Activated B cell treated with CpG ODN at 0.5 μM for 24 hours (primary cell): Measurements from ENCODE around the gene GPR65. TPM values are rescaled to one million over a fixed set of nuclear protein-coding genes. Genes with fewer than 3 reads are reported as not detected.

Experiments used
- ATAC-seq: fragments of 200-7000 bp; cut with Tn5 transposase; one replicate; pipeline ENCODE4 v1.10.0; 2021; ENCODE audit warnings: low read depth, mild to moderate bottlenecking, moderate library complexity
- CTCF ChIA-PET: fragments of 350-600 bp; sonication (Branson Sonifier 250); formaldehyde crosslinking; loops from one replicate; lab custom pipeline; 2021; ENCODE audit warnings: antibody characterized with exemption; lab: Charles Lee
- POLR2A ChIA-PET: fragments of 350-600 bp; sonication (Branson Sonifier 250); formaldehyde crosslinking; loops from one replicate; lab custom pipeline; 2021; ENCODE audit warnings: antibody characterized with exemption; lab: Charles Lee
- DNase-seq: peaks from one replicate; pipeline ENCODE4 v3.0.0; 2022
- H3K27ac Mint-ChIP-seq: one replicate; pipeline ENCODE4 v1.8.0; 2020; ENCODE audit warnings: mixed read lengths
- H3K27me3 Mint-ChIP-seq: one replicate; pipeline ENCODE4 v1.8.0; 2021; ENCODE audit warnings: mixed read lengths
- H3K36me3 Mint-ChIP-seq: one replicate; pipeline ENCODE4 v1.8.0; 2021; ENCODE audit warnings: low read depth, mixed read lengths
- H3K4me1 Mint-ChIP-seq: one replicate; pipeline ENCODE4 v1.8.0; 2021; ENCODE audit warnings: mixed read lengths
- H3K4me3 Mint-ChIP-seq: one replicate; pipeline ENCODE4 v1.8.0; 2020; ENCODE audit warnings: mild to moderate bottlenecking, mixed read lengths
- H3K9me3 Mint-ChIP-seq: one replicate; pipeline ENCODE4 v1.8.0; 2020; ENCODE audit warnings: mixed read lengths
- intact Hi-C: fragments of 100-400 bp; cut with micrococcal nuclease; formaldehyde crosslinking; loops from one replicate; pipeline ENCODE4 v1.15.1; 2024
- total RNA-seq: library from RNA; stranded (reverse); gene quantifications from 2 replicates; pipeline ENCODE4 v1.2.3, GENCODE V29; 2022
- TF ChIP-seq, protein P1 (sequence below): fragments of 200-600 bp; IDR thresholded peaks from one replicate; pipeline ENCODE4 v1.8.0; 2022; ENCODE audit warnings: antibody characterized with exemption, mild to moderate bottlenecking

The GPR65 gene
- total RNA-seq, 1 donor from 2014 or later, result 14.7 TPM

DNA sequence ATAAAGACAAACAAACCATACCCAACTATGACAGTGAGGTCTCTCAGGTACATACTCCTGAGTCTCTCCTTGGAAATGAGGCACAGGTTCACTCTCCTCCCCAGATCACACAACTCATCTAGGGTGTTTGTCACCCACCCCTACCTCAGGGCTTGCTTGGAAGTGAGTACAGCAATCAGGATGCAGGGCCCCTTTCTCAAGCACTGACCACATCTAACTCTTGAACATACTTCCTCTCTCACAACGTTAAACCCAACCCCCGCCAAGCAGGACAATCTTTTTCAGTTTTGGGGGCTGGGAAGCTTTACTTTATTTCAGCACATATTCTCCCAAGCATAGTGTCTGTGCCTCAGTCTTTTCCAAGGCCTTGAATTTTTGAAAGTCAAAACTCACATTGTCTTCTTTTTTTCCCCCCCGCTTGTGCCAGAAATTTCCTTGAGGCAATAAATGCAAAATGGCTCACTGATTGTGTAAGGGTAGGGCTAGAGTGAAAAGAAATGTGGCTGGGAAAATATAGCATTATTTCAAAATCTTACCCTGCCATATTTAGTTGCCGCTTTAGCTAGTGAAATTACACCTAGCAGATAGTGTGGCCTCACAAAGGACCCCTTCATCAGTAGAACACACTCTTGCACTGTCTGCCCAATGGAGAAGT, 2.4 kb upstream of the GPR65 start:
- Mint-ChIP-seq H3K9me3 (no peaks in the 10 kb centered on the region), H3K27me3 (no peaks in the 10 kb centered on the region), H3K4me3 (no peak overlapping the region), H3K4me1 (peaks cover 57% of the 10 kb centered on the region), H3K36me3 (peaks cover 12% of the 10 kb centered on the region), H3K27ac (peak overlapping the region; percentile 15)
- no peak for DNase-seq
- ChIA-PET CTCF (interaction anchor here (1.2 to 1.5 kb wide), 2 partner anchors 10 to 58 kb away, joined by 3 to 4 read pairs; partner anchors contain the start of gene GALC), POLR2A (interaction anchor here (2.3 kb wide), 1 partner anchor 9 kb away, joined by 13 read pairs; the partner anchor contains the start of gene GALC)
- TF ChIP-seq, protein P1, sequence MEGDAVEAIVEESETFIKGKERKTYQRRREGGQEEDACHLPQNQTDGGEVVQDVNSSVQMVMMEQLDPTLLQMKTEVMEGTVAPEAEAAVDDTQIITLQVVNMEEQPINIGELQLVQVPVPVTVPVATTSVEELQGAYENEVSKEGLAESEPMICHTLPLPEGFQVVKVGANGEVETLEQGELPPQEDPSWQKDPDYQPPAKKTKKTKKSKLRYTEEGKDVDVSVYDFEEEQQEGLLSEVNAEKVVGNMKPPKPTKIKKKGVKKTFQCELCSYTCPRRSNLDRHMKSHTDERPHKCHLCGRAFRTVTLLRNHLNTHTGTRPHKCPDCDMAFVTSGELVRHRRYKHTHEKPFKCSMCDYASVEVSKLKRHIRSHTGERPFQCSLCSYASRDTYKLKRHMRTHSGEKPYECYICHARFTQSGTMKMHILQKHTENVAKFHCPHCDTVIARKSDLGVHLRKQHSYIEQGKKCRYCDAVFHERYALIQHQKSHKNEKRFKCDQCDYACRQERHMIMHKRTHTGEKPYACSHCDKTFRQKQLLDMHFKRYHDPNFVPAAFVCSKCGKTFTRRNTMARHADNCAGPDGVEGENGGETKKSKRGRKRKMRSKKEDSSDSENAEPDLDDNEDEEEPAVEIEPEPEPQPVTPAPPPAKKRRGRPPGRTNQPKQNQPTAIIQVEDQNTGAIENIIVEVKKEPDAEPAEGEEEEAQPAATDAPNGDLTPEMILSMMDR, result no peak
- intact Hi-C loops, result no loop called here
- no peak for ATAC-seq

DNA sequence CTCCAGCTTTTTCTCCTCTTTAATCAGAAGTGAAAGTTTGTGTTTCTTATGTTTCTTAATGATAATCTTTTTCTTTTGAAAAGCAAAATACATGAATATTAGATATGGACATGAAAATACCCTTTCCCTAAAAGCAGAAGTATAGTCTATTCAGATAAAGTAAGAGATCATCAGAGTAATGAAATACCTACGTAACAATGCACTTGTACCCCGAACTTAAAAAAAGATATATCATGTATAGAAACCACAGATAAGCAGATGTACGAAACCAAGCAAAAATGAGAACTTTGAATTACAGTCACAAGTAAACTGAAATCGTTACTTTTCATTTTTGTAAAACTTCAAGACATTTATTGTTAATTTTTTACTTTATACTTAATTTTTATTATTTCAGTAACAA, 1.5 kb upstream of the GPR65 start:
- Mint-ChIP-seq H3K27me3 (no peaks in the 10 kb centered on the region), H3K4me1 (peaks cover 64% of the 10 kb centered on the region), H3K27ac (no peak overlapping the region), H3K9me3 (no peaks in the 10 kb centered on the region), H3K4me3 (no peak overlapping the region), H3K36me3 (peaks cover 17% of the 10 kb centered on the region)
- DNase-seq (no peak), ATAC-seq (no peak)
- intact Hi-C loops, result no loop called here
- ChIA-PET POLR2A (interaction anchor here (2.3 to 4.2 kb wide), 2 partner anchors 9 to 10 kb away, joined by 13 to 131 read pairs; partner anchors contain the start of gene GALC), CTCF (interaction anchor here (0.6 kb wide), 1 partner anchor 77 kb away, joined by 3 read pairs; no protein-coding TSS in a partner anchor)
- TF ChIP-seq, protein P1, result no peak

DNA sequence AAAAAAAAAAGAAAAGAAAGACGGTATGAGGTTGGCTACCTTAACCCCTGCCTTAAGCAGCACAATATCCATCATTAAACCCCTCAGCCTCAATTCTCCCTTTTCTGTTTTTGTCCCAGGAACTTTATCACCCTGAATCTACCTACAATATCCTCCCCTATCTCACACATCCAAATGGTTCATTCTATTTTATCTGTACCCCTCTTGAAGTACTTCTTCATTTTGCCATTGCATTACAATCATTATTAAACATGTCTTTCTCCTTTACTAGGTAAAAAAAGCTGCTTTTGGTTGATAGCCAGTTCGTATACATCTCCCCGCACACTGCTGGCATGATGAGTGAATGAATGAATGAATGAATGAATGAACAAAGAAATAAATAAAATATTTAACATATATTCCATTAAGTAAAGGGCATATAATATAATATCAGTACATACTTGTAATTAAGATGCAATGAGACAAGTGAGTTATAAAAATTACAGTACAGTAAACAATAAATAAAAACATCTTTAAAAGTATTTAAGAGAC, 364 bp upstream of the GPR65 start:
- intact Hi-C loops, result loop anchor here (5.0 kb wide), 2 partner anchors 818 to 1953 kb away; partner anchors contain the start of genes TDP1 and TTC8
- Mint-ChIP-seq H3K27ac (peak overlapping the region; percentile 84), H3K4me1 (peaks cover 67% of the 10 kb centered on the region), H3K4me3 (peak overlapping the region; percentile 83), H3K36me3 (peaks cover 23% of the 10 kb centered on the region), H3K9me3 (no peaks in the 10 kb centered on the region), H3K27me3 (no peaks in the 10 kb centered on the region)
- POLR2A ChIA-PET, result interaction anchor here (0.6 to 4.2 kb wide), 3 partner anchors 11 to 187 kb away, joined by 3 to 131 read pairs (median 18); partner anchors contain the start of gene GALC
- DNase-seq (no peak), ATAC-seq (no peak)
- TF ChIP-seq, protein P1, result no peak
- CTCF ChIA-PET, result interaction anchor here (1.7 to 3.1 kb wide), 3 partner anchors 10 to 59 kb away, joined by 5 to 14 read pairs (median 12); partner anchors contain the start of gene GALC

GRCh38 chr14:88005978-88006851, 1.3 kb downstream of the GPR65 start:
- peaks cover 37% of the 10 kb centered on the region for H3K36me3 Mint-ChIP-seq
- peak overlapping the region; percentile 83 for H3K4me3 Mint-ChIP-seq
- no peaks in the 10 kb centered on the region for H3K9me3 Mint-ChIP-seq
- ChIA-PET POLR2A (interaction anchor here (1.0 to 4.2 kb wide), 3 partner anchors 12 to 317 kb away, joined by 4 to 131 read pairs (median 18); partner anchors contain the start of gene GALC), CTCF (interaction anchor here (1.7 to 3.1 kb wide), 3 partner anchors 8 to 61 kb away, joined by 5 to 14 read pairs (median 12); partner anchors contain the start of gene GALC)
- ATAC-seq (peak; percentile 79), DNase-seq (no peak)
- TF ChIP-seq, protein P1, result no peak
- intact Hi-C loops, result loop anchor here (1.0 to 5.0 kb wide), 5 partner anchors 13 to 1951 kb away; partner anchors contain the start of genes GALC, TDP1 and TTC8
- H3K27ac Mint-ChIP-seq, result peak overlapping the region; percentile 84
- no peaks in the 10 kb centered on the region for H3K27me3 Mint-ChIP-seq
- peaks cover 77% of the 10 kb centered on the region for H3K4me1 Mint-ChIP-seq
